Upper lobe of left lung (tissue), 4 donors: ENCODE measurements around the gene TPM1.

ENCODE experiments used
- CTCF ChIP-seq, 6 experiments: fragments of 450-650 bp in 4 of 6; fragments of 200-600 bp in 2 of 6; sonication (generic) in 2 of 6; IDR thresholded peaks; one replicate each; pipeline ENCODE4 v1.5.1; 2016 to 2019; ENCODE audit warnings: antibody characterized with exemption in 6 of 6
- POLR2A ChIP-seq, 4 donors: fragments of 450-650 bp; IDR thresholded peaks; one replicate each; pipeline ENCODE4 v1.5.1; 2016 to 2017; ENCODE audit warnings: antibody characterized with exemption in 4 of 4, mild to moderate bottlenecking in 2 of 4

GRCh38 chr15:63072023-63072650 lies 29.6 kb downstream of the TPM1 start:
- TF ChIP-seq POLR2A (IDR thresholded peaks at IDR 0.05), result no peak
- TF ChIP-seq CTCF (IDR thresholded peaks at IDR 0.05), result no peak
